GM19193 (cell line): ENCODE data around the gene BRINP2.

Source experiments
- POLR2A ChIP-seq: IDR thresholded peaks from 4 replicates; pipeline ENCODE4 v1.6.1; 2011; ENCODE audit not compliant: insufficient read depth, insufficient read length; ENCODE audit errors: extremely low read depth

BRINP2 gene

GRCh38 chr1:177270863-177271262 is 100.1 kb downstream of the BRINP2 start:
- TF ChIP-seq POLR2A, result no peak

- no peak for TF ChIP-seq POLR2A
Observed at GRCh38 chr1:177273141-177273540, 102.4 kb downstream of the BRINP2 start.

GRCh38 chr1:177274687-177275211 is 104.0 kb downstream of the BRINP2 start:
- TF ChIP-seq POLR2A, result no peak

GRCh38 chr1:177275736-177276135 is 105.0 kb downstream of the BRINP2 start:
- TF ChIP-seq POLR2A, result no peak

DNA sequence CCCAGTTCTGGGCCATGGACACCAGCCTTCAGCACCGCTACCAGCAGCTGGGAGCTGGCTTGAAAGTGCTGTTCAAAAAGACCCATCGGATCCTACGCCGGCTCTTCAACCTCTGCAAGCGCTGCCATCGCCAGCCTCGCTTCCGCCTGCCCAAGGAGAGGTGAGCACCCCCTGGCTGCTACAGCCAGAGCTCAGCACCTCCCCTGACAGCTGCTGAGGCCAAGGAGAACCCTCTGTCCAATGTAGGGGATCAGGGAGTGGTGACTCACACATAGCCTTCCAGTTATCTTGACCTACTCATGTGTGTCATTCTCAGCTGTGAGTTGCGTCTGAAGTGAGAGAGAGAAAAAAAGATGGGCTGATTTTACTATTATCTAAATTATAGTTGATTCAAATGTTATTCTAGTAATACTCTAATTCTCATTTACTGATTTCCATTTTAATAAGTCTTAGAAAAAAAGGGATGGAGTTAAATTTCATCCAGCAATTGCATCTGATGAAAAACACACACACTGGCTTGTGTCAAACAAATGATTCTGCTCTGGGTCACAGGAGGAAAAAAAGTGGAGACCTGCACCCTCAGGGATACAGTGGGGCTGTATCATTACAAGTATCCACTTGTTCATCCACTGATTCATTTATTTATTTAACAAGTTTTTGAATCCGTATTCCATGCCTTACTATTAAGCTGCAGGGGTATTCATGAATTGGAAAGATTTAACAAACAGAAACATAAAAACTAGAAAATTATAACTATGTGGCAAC is 108.0 kb downstream of the BRINP2 start:
- TF ChIP-seq POLR2A, result no peak

DNA sequence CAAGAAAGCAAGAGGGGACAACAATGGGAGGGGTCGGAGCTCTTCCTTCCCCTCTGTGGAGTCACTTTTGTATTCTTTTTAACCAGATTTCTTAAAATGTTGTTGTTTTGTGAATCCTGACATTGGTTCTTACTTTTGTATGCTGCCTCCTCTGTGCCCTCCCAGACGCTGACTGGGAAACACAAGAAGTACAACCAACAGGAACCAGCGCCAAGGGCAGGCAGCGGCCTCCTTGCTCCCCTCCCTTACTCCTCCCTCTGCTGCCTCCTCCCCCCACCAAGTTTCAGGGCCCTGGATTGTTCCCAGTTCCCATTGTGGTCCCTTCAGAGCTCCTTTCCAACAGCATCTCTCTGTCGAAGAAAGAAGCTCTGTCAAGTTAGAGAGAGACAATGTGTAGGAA is 111.1 kb downstream of the BRINP2 start:
- no peak for TF ChIP-seq POLR2A

GRCh38 chr1:177282976-177283375 is 112.2 kb downstream of the BRINP2 start:
- no peak for TF ChIP-seq POLR2A

DNA sequence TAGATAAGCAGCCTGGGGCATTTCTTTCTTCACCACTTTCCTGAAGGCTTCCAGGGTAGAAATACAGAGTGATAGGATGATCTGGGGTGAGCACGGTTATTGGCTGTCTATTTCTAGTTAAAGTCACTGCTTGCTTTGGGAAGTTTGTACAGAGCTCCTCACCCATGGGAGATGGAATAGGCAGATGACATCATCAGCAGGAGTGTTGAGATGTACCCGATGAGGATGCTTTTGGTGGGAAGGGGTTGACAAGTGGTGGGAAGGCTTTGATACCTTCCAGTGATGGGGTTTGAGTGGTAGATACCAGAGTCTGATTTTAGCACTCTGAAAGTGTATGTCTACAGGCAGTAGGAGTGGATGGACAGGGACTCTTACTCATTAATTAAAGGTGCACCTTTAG is 112.6 kb downstream of the BRINP2 start:
- no peak for TF ChIP-seq POLR2A

DNA sequence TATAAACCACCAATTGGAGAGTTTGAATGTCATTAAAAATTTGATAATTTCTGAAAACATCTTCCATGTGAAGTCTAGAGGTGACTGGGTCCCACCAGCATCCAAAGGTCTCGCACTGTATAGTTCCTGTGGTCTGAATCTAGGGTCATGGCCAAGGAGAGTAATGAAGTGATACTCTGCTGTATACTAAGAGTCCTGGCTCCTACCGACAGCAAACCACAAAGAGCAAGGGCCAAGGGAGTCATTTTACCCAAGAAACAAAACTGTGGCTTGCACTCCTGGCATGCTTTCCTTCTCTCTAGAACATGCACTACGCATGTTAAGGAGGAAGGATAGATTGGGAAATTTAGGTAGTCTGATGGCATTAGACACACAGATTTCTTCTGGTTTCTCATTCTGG is 115.6 kb downstream of the BRINP2 start:
- no peak for TF ChIP-seq POLR2A

GRCh38 chr1:177287270-177287669 is 116.5 kb downstream of the BRINP2 start:
- TF ChIP-seq POLR2A, result no peak

DNA sequence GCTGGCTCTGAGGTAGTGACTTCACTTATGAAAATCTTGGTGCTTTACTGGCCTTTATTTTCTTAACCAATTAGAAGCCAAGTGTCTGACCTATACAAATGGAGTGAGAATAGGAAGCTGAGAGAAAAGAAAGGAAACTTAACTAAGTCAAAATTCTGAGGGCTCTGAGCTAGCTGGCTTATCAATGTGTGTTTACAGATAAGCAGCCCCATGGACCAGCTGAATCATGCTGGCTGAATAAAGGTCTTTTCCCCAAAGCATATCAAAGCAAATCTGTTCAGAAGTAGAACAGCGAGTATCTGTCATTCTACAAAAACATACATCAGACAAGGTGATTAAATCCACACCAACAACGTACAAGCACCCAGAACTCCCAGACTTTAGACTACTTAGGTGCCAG is 117.2 kb downstream of the BRINP2 start:
- TF ChIP-seq POLR2A, result no peak

GRCh38 chr1:177289532-177289931 is 118.8 kb downstream of the BRINP2 start:
- TF ChIP-seq POLR2A, result no peak

GRCh38 chr1:177300431-177300830 is 129.7 kb downstream of the BRINP2 start:
- TF ChIP-seq POLR2A, result no peak

DNA sequence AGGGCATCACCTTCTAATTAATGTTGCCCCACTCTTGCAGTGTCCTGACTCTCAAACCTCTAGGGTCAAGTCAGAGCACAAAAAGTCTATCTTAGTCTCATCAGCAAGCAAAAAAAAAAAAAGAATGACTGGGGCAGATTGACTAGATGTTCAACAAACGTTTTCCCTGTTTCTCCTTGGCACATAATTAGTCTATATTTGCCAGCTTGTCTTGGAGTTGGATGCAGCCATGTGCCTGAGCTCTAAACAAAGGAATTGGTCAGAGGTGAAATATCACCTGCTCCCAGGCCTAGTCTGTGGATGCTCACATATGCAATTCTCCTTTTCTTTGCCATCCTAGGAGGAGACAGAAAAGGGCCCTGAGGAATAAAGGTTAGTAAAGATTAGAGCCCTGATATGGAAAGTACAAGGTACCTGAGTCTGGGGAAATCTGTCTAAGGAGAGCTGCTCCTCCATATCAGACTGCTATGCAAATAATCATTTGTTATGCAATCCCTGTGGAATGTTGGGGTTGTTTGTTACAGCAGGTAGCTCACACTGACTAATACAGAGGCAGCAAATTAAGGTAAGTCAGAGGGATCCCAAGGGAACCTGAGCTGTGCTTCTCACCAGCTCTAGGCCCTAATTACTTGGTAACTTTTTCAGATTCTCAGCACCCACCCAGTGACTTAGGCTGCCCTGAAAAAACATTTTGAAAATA is 130.8 kb downstream of the BRINP2 start:
- TF ChIP-seq POLR2A, result no peak

DNA sequence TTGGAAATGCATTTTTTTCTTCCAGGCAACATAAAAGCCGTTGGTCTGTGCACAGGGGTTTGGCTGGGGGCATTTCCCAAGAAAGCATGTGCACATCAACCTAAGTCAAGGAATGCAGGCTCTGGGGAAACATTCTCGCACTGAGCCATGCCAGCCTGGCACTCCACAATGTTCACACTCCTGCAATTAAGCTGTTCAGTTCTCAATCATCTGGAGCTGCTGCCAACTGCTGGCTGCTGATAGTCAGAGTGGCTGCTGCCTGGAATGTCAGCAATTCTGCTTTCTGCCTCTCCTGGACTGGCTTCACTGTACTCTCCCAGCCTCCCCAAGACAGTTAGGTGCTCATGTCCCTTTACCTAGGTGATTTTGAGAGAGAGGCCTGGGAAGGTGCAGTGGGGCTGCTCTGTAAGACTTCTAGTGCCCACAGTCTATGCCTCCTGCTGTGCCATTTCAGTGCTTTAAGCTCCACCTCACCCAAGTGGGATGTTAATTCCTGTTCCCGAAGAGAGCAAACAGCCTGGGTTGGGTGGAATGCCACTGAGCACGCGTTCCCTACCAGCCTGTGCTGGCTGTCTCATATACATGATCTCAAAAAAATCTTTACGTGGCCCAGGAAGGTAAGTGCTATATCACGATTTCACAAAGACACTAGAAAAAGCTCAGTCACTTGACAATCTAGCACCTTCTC is 131.7 kb downstream of the BRINP2 start:
- no peak for TF ChIP-seq POLR2A
